H54 (cell line): ENCODE data around the gene CNTFR.

ENCODE experiments used
- DNase-seq: peaks from one replicate; pipeline ENCODE4 v3.0.0; 2011; ENCODE audit warnings: low spot score, mixed read lengths; ENCODE audit not compliant: insufficient read length
- FAIRE-seq: peaks from 3 replicates; lab custom pipeline; 2011; peaks lifted over from hg19 to GRCh38; lab: Jason Lieb, UNC
- POLR2A ChIP-seq: IDR thresholded peaks from 2 replicates; pipeline ENCODE4 v1.6.1; 2011; ENCODE audit warnings: low read depth, mild to moderate bottlenecking, low read length

The CNTFR gene

DNA sequence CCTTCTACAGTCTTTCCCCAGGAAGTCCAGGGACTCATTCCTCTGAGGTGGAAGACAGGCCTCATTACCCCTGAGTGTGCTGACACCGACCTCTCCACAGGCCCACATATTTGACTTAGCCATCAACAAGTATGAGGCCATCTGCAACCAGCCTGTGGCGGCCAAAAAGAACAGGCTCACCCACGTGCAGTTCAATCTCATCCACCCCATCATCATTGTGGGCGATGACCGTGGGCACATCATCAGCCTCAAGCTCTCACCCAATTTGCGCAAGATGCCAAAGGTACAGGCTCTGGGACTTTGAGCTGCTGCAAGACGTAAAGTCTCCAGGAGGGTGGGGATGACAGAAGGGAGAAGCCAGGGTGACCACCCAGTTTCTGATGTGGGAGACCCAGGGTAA, 72.3 kb downstream of the CNTFR start:
- no peak for FAIRE-seq
- no peak for TF ChIP-seq POLR2A

DNA sequence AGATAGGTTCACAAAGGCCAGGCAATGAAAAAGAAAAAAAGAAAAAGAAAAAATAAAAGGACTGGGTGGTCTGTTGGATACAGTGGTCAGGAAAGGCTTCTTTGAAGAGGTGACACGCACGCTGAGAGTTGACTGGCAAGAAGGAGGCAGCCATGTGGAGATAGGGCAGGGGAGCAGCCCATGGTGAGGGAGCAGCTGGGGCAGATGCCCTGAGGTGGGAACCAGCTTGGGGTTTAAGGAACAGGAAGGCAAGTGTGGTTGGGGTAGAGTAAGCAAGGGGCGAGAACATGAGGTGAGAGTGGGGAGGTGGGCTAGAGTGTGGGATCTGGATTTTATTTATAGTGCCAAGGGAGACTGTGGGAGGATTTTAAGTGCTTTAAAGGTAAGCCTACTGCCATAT, 73.6 kb downstream of the CNTFR start:
- TF ChIP-seq POLR2A: no peak
- DNase-seq (no peak), FAIRE-seq (no peak)

More for the DNA sequence above, 72.3 kb downstream of the CNTFR start:
- no peak for DNase-seq

DNA sequence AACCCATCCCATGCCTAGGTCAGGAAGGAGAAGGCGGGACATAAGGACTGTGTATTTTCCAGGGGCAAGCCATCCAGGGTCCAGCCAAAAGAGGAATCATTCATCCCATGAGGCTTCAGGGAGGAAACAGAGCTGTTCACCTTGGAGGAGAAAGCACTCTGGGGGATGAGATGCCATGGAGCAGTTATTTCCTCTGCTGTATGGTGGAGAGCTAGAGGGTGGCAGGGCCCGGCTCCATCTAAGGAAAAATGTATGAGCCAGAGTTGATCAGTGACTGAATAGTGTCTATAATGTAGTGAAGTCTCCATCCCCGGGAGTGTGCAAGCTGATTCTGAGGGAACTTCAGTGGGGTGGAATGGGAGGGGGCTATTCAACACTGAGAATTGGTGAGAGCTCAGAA, 74.7 kb downstream of the CNTFR start:
- FAIRE-seq (no peak), DNase-seq (no peak)
- no peak for TF ChIP-seq POLR2A

DNA sequence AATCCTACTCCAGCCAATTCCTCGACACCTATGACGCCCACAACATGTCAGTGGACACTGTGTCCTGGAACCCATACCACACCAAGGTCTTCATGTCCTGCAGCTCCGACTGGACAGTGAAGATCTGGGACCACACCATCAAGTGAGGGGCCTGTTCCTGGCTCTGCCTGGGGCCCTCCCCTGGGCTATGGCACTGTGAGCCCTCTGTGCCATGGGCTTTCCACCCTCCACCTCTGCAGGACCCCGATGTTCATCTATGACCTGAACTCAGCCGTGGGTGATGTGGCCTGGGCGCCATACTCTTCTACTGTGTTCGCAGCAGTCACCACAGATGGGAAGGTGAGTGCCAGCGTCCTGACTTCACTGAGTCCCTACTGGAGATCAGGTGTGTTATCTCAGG, 75.1 kb downstream of the CNTFR start:
- DNase-seq: no peak
- TF ChIP-seq POLR2A: no peak
- FAIRE-seq: no peak

DNA sequence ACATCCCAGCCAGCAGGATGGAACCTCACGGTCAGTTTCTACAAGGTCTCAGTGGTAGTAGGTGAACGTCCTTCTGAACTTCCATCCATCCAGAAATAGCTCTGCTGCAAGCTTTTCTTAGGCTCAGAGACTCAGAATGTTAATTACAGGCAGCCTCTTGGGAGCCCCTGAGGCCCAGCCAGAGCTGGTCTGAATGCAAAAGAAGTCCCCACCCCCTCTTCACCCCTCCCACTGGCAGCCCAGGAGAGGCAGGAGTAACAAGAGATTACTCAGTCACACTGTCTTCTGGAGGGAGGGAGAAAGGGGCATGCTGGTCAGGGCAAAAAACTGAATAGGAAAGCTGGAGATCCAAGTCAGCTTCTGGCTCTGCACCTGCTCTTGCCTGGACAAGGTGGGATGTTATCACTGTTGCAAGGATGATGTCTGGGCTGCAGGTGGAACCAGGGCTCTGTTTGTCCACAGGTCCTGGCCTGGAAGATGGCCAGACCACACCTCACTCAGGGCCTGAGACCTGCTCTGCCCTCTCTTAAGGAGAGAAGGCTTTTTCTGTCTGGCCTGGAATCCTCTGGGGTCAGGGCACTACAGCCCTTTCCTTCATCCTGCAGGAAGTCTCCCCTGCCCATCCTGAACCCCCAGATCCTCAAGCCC, 75.8 kb downstream of the CNTFR start:
- DNase-seq (no peak), FAIRE-seq (no peak)
- no peak for TF ChIP-seq POLR2A

DNA sequence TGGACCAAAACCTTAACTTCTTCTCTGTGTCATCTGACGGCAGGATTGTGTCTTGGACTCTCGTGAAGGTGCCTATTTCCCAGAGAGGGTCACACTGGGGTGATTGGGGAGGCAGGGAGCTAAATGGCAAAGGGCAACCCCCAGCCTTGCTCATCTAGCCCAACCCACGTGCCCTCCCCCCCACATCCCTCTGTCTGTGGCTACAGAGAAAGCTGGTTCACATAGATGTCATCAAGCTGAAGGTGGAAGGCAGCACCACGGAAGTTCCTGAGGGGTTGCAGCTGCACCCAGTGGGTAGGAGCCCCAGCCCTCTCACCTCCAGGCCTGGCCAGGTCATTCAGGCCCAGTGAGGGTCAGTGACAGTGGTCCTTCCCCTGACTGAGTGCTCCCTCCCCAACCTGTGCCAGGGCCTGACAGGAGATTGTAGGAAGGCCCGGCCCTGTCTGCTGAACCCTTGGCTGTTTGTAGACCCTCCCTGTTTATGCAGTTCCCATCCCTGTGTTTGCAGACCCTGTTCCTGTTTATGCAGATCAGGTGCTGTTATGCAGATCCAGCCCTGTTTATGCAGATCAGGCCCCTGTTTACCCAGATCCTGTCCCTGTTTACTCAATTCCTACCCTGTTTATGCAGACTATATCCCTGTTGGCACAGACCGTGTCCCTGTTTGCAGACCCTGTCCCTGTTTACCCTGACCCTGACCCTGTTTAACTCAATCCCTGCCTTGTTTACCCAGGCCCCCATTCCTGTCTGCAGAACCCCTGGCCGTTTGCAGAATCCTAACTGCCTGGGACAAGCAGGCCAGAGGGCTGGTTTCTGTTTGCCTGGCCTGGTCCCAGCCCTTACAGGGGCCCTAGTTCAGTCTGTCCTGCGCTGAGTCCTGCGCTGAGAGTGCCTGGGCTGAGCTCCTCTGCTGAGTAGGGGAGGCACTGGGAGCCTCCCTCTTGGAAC, 77.1 kb downstream of the CNTFR start:
- DNase-seq (no peak), FAIRE-seq (no peak)
- no peak for TF ChIP-seq POLR2A

DNA sequence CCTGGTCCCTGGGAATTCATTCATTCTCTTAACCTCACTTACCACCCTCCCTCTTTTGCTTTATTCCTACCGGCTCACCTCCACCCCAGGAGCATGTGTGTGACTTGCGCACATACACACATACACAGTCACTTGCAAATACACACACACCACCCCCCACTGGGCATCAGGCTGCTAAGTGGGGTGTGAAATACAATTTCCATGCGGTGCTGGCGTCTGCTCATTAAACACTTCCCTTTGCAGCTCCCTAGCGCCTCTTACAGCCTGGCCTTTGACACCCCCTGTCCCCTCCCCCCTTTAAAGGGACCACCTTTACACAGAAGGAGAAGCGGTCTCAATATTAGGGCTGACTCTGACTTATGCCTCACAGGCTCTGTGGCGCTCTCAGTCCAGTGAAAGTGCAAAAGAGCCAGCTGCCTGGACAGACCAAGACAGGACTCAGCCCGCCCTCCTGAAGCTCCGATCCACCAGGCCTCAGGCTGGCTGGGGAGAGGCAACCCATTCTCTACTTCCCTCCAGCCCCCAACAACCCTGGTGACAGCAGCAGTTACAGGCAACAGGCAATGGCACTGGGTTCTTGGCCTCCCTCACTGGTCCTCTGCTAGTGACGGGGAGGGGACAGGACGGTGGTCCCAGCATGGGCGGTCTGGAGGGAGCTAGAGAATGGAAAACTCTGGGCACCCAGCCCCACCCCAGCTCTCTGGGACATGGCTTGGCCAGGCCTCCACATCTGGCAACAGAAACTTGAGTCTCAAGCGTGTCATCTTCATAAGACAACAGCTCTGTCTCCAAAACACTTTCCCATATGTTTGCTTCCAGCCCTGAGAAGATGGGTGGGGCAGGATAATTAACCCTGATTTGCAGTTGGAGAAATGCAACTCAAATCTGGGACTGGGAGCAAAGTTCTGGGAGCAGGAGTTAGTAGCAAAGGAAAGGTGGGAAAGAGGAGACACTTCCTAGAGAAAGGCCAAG, 78.7 kb downstream of the CNTFR start:
- DNase-seq: no peak
- FAIRE-seq: no peak
- no peak for TF ChIP-seq POLR2A

DNA sequence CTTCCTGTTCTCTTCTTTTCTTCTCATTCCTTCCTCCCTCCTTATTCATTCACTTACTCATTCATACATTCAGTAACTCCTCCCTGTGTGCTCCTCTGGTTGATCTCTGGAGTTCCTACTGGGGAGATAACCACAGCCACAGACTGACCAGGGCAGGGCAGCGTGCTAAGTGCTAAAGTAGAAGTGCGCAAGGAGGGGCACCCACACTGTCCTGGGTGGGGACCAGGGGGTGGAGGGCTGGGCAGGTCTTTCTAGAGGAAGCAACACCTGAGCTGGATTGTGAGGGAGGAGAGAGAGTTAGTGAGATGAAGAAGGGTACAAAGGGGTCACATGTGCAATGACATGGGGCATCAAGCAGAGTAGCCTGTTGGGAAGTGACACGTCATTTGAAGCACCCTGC, 80.6 kb downstream of the CNTFR start:
- FAIRE-seq: no peak
- TF ChIP-seq POLR2A: no peak
- no peak for DNase-seq

DNA sequence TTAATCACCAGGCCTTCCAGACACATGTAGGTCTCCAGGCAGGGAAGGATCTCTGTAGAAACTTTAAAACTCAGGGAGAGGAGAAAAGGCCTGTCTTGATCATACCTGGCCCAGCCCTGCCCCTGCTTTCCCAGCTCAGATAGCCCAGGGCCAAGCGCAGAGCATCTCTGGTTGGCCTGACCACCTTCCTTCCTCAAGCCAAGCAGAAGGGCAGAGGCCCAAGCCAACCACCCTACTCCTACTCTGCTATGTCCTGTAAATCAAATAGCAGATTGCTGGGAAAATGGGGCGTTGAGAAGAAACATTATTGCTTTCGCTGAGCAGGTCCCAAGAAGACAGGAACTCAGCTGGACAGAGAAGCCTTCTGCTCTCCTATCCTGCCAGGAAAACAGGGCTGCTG, 81.1 kb downstream of the CNTFR start:
- no peak for FAIRE-seq
- no peak for TF ChIP-seq POLR2A
- no peak for DNase-seq

DNA sequence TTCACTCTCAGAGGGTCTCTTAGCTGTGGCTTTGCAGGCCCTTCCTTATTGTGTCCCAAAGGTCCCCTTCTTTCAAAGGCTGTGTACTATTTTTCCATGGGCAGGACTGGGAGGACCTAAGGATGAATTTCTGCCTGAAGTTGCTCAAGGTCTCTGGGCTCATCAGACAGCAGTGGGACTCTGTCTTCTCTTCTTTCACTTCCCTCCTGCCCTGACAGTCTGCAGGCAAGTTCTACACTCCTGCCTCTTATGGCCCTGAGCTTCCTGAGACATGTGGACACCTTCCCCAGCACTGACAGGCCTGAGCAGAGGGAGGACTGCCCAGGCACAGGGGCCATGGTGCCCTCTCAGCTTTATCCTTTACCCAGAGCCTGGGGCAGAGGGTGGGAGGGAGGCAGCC, 81.6 kb downstream of the CNTFR start:
- FAIRE-seq: no peak
- TF ChIP-seq POLR2A: no peak
- DNase-seq: no peak

DNA sequence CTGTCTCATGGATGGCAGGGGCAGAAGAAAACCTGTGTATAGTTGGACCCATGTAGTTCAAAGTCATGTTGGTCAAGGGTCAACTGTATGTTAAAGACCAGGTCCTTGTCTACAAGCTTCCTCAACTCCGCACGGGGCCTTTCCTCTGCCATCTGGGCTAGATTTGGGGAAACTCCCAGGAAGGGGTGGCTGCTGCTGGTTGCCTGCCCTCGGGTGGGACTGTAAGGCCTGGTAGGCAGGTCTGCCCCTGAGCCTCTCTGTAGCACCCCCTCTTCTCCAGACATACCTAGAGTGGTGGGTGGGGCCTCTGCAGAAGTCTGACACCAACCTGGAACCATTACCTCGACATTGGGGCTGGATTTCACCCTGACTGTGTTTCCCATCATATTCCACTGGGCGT, 82.0 kb downstream of the CNTFR start:
- FAIRE-seq: no peak
- no peak for TF ChIP-seq POLR2A
- DNase-seq: no peak

DNA sequence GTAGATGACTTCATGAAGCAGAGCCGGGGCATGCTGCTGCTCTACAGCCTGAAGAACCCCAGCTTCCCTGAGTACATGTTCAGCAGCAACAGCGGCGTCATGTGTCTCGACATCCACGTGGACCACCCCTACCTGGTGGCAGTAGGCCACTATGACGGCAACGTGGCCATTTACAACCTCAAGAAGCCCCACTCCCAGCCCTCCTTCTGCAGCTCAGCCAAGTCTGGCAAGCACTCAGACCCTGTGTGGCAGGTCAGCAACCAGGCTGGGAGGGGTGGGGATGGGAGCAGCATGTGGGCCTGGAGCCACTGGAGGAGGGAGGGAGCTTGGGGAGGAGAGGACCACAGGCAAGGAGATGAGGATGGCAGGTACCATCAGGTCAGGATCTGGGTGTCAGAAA, 82.9 kb downstream of the CNTFR start:
- DNase-seq (no peak), FAIRE-seq (no peak)
- TF ChIP-seq POLR2A: no peak

DNA sequence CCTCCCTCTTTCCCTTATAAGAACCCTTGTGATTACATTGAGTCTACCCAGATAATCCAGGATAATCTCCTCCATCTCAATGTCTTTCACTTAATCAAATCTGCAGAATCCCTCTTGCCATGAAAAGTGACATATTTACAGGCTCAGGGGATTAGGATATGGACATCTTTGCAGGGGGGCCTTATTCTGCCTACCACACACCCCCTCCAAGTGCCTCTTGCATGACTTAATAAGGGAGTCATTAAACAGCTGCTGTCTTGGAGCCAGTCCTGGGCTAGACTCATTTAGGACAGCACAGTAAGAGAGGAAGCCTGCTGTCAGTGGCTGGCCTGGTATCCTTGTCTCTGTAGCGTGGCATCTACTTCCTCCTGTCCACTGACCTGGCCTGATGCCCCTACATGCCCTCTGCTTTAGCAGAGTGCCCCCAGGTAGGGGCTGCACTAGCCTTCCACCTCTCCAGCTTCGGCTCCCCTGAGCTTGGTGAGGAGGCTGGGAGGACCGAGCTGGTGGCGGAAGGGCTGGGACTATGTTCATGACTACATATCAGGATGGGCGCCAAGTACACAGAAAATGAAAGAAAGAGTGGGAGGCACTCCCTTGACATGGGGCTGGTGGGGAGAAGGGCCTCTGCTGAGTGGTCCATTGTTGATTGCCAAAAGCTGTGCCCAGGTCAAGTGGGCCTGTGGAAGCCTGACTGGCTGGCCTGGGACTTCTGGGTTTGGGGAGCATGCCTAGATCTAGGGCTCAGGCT, 84.0 kb downstream of the CNTFR start:
- FAIRE-seq (no peak), DNase-seq (no peak)
- no peak for TF ChIP-seq POLR2A
